Measurements from ENCODE around the gene ZNF784.

DNA sequence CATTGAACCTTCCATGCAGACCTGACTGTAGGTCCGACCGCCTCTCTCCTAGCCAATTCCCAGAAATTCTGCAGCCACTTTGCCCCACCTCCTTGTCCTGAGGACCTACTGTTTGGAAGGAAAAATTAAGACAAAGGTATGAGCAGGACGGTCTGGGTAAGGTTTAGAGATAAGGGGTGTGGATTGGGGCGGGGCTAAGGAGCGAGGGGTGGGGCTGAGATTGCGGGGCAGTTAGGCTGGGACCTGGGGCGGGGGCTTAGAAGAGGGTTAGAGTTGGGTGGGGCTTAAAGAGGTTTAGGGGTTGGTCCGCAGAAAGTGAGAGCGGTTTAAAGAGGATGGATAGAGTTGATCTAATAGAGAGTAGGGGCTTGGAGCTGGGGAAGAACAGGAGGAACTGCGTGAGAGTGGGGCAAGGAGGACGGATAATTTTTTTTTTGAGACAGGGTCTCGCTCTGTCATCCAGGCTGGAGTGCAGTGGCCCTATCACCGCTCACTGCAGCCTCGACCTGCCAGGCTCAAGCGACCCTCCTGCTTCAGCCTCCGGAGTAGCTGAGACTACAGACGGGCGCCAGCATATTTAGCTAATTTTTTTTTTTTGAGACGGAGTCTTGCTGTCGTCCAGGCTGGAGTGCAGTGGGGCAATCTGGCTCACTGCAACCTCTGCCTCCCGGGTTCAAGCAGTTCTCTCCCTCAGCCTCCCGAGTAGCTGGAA lies 20.6 kb downstream of the ZNF784 start:
- TF ChIP-seq, protein P1, sequence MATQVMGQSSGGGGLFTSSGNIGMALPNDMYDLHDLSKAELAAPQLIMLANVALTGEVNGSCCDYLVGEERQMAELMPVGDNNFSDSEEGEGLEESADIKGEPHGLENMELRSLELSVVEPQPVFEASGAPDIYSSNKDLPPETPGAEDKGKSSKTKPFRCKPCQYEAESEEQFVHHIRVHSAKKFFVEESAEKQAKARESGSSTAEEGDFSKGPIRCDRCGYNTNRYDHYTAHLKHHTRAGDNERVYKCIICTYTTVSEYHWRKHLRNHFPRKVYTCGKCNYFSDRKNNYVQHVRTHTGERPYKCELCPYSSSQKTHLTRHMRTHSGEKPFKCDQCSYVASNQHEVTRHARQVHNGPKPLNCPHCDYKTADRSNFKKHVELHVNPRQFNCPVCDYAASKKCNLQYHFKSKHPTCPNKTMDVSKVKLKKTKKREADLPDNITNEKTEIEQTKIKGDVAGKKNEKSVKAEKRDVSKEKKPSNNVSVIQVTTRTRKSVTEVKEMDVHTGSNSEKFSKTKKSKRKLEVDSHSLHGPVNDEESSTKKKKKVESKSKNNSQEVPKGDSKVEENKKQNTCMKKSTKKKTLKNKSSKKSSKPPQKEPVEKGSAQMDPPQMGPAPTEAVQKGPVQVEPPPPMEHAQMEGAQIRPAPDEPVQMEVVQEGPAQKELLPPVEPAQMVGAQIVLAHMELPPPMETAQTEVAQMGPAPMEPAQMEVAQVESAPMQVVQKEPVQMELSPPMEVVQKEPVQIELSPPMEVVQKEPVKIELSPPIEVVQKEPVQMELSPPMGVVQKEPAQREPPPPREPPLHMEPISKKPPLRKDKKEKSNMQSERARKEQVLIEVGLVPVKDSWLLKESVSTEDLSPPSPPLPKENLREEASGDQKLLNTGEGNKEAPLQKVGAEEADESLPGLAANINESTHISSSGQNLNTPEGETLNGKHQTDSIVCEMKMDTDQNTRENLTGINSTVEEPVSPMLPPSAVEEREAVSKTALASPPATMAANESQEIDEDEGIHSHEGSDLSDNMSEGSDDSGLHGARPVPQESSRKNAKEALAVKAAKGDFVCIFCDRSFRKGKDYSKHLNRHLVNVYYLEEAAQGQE (IDR thresholded peaks at IDR 0.05), result no peak
- TF ChIP-seq, protein P2, sequence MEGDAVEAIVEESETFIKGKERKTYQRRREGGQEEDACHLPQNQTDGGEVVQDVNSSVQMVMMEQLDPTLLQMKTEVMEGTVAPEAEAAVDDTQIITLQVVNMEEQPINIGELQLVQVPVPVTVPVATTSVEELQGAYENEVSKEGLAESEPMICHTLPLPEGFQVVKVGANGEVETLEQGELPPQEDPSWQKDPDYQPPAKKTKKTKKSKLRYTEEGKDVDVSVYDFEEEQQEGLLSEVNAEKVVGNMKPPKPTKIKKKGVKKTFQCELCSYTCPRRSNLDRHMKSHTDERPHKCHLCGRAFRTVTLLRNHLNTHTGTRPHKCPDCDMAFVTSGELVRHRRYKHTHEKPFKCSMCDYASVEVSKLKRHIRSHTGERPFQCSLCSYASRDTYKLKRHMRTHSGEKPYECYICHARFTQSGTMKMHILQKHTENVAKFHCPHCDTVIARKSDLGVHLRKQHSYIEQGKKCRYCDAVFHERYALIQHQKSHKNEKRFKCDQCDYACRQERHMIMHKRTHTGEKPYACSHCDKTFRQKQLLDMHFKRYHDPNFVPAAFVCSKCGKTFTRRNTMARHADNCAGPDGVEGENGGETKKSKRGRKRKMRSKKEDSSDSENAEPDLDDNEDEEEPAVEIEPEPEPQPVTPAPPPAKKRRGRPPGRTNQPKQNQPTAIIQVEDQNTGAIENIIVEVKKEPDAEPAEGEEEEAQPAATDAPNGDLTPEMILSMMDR (IDR thresholded peaks at IDR 0.05; ENCODE audit: low read depth, low read length, missing input control), result no peak
- TF ChIP-seq JUND (IDR thresholded peaks at IDR 0.05), result no peak
- TF ChIP-seq, protein P3, sequence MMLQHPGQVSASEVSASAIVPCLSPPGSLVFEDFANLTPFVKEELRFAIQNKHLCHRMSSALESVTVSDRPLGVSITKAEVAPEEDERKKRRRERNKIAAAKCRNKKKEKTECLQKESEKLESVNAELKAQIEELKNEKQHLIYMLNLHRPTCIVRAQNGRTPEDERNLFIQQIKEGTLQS (IDR thresholded peaks at IDR 0.05), result no peak
- no peak for TF ChIP-seq RAD21 (IDR thresholded peaks at IDR 0.05)
- TF ChIP-seq SP1 (IDR thresholded peaks at IDR 0.05), result no peak
- TF ChIP-seq, protein P4, sequence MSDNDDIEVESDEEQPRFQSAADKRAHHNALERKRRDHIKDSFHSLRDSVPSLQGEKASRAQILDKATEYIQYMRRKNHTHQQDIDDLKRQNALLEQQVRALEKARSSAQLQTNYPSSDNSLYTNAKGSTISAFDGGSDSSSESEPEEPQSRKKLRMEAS (IDR thresholded peaks at IDR 0.05), result no peak
- no peak for TF ChIP-seq TAF1 (conservative IDR thresholded peaks at IDR 0.05)
- TF ChIP-seq YY1 (IDR thresholded peaks at IDR 0.05), result no peak
- TF ChIP-seq GABPA (IDR thresholded peaks at IDR 0.05 in 1 of 2, conservative IDR thresholded peaks at IDR 0.05 in 1 of 2), result no peak
- TF ChIP-seq FOXA1 (IDR thresholded peaks at IDR 0.05), result no peak
